CMK (cell line): ENCODE results near the gene CLIC1.
A peak's percentile ranks its signal among the peaks of the same experiment; 100 is the strongest.
"Not testable (repeated sequence)": the region's sequence is repeated elsewhere in the genome, so short reads cannot be mapped to it uniquely, and the experiment has no call there.

Experiments
- DNase-seq: peaks from one replicate; pipeline ENCODE4 v3.0.0-alpha.2; 2010; ENCODE audit warnings: low read depth

CLIC1 gene

DNA sequence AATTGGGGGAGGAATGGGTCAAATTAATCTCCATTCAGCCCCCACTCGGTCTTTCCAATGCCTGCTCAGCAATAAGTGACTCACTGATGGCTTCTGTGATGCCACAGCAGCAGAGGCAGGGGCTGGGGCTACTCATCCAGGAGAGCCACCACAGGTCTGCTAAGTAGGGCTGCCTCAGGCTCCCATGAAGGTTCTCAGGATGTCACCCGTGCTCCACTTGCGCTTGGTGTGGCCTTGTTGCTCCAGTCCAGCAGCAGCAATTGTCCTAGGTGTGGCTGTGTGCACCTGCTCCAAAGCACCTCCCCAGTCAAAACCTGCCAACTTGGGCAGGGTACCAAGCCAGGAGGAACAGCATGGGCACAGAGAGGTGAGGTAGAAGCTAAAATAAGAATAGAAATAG, 14.2 kb downstream of the CLIC1 start:
- no peak for DNase-seq

DNA sequence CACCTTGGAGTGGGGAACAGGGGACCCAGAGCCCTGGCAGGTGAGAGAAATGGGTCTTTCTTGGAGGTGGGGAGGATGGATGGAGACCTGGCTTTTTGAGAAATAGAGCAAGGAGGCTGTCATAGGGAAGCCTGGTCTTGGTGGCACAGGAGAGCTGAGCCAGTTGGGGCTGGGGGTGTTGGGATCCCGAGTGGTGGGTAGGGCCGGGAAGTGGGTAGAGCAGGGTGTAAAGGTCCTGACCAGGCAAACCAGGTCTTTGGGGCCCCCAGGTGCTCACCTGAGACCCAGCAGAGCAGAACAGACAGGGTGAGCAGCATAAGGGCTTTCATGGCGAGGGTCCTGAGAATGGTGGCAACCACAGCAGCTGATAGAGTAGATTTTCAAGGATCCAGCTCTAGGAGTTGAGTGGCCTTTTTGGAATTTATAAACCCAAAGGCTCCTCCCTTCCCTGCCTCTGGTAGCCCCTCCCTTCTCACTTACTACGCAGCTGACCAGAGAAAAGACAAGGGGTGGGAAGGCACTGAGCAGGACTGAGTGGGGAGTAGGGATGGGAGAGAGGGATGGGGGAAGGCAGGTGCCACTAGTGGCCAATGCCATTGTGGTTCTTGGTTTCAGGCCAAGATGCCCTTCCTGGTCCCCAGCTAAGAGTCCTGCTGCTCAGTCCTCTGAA, 14.8 kb downstream of the CLIC1 start, which contains the start of gene LY6G6C:
LY6G6C (minus strand) TSS at position 396 of the 670 bp plus-strand sequence; CDS start at position 329, 67 bp downstream.
- no peak for DNase-seq

- DNase-seq: no peak
Measured at GRCh38 chr6:31720196-31720770, 16.0 kb downstream of the CLIC1 start.

DNA sequence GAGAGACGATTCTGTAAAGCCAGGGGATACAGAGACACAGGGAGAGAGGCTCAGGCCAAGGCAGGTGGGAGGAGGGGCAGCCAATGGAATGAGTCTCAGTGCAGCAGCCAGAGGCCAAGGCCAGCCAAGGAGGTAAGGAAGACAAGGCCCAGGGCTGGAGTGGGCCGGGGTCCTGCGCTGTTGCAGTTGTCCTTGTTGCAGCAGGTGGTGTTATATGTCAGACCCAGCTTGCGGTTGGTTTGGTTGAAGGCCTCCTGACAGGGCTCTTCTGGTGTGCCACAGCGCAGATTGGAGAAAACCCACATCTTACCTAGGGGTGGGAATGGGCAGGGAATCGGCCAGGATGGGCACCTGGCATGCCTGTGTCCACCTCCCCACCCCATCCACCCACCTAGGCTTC, 17.3 kb downstream of the CLIC1 start:
- DNase-seq: no peak

DNA sequence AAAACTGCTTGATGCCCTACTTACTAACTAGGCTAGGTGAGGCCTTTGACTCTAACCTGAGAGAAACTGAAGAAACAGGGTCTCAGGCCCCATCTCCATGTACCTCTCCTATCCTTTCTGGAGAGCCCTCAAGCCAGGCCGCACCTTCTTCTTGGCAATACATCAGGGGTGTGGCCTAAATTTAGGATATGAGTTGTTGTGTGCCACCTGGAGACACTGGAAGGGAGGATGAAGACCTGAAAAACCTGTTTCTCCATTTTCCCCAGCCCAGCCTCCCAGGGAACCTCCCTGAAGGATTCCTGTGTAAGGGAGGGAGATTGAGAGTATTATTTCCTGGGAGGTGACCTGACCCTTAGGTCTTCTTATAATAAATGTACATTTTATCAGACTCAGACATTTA, 18.1 kb downstream of the CLIC1 start:
- no peak for DNase-seq

GRCh38 chr6:31717499-31718222, 18.7 kb downstream of the CLIC1 start:
- DNase-seq: no peak

DNA sequence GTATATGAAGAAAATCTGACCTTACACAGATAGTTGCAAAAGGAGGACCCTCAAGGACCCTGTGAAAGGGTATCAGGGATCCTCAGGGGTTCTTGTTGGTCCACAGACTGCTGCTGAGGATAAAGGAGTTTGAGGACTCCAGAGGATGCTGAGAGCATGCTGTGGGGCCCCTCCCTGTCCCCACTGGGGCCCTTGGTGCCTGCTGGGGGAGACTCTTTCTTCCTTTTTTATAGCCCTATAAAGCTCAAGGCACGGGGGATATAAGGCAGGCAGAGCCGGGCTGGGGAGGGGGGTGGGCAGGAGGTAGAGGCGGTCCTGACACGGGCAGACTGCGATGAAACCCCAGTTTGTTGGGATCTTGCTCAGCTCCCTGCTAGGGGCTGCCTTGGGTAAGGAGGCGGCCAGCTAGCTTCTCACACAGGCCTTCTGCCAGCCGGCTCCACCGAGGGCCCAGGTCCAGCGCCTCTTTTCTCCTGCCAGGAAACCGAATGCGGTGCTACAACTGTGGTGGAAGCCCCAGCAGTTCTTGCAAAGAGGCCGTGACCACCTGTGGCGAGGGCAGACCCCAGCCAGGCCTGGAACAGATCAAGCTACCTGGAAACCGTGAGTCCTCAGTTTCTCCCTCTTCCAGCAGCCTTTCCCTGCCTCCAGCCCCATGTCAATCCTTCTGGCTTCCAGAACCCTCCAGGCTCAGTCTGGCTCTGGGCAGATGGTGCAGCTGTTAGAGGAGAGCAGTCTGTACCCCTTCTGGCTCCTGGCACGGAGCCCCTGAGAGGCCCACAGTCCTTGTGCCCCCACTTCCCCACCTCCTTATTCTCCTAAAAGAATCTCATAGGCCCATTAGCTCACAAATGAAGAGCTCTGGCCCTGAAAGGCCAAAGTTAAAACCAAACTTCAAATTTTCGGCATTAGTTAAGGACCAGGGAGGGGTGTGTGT, 21.0 kb downstream of the CLIC1 start, which contains the start of gene LY6G6D:
LY6G6D (plus strand) TSS at position 327 of the 937 bp plus-strand sequence; CDS start at position 335, 8 bp downstream.
- no peak for DNase-seq

DNA sequence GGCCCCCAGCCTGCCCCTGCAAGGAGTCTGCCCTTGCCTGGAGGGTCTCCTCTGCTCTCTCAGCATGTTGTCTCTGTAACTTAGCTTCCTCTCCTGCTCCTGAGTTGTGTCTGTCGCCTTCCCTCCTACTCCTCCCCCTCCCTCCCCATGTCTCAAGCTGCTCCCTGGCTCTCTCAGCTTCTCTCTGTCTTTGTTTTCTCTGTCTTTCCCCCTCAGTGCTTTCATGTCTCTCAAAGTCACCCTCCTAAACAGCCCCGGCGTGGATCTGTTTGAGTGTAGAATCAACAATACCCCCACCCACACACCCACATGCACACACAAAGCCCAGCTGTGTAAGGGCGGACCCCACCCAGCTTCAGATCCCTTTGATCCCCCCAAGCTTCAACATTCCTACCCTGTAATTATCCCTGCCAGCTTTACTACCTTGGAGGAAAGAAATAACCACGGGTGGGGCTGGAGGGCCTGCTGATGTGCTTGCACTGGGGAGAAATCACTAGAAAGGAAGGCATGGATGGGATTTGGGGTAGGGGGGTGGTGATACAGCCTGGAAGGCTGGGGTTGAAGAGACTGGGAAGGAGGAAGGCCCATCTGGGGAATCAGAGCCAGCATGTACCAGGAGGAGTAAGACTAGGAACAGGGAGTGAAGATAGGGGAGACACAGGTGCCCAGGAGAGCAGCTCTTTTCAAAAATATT, 22.2 kb downstream of the CLIC1 start:
- no peak for DNase-seq

DNA sequence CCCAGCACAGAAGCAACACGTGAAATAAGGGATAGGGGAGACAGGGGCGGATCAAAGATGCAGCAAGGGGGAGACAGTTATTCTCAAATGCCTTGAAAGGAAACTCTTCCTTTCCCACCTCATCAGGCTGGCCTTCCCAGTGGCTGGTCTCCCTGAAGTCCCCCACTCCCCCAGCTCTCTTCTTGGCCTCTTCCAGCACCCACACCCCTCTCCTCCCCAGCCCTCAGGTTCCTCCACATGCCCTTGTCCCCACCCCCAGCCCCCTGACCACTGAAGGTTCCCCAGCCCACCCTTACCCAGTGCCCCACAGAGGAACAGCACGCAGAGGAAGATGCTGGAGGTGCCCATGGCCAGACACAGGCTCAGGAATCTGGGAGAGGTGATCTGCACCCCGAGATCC, 22.9 kb downstream of the CLIC1 start:
- no peak for DNase-seq

DNA sequence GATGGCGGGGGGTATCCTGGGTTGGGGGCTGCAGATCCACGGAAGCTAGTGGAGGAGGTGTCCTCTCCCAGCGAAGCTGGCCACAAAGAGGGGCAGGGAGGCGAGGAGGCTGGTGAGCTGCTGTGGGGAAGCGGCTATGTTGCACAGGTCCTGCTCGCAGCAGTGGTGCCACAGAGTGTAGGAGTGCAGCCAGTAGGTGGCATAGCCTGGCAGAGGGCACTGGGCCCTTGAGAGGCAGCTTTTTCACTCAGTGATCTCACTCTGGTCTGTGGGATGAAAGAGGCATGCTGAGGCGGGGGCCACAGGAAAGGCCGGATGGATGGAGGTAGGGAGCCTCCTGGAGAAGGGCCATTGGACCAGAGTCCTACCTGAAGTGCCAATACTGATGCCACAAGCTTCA, 24.0 kb downstream of the CLIC1 start:
- DNase-seq: no peak

DNA sequence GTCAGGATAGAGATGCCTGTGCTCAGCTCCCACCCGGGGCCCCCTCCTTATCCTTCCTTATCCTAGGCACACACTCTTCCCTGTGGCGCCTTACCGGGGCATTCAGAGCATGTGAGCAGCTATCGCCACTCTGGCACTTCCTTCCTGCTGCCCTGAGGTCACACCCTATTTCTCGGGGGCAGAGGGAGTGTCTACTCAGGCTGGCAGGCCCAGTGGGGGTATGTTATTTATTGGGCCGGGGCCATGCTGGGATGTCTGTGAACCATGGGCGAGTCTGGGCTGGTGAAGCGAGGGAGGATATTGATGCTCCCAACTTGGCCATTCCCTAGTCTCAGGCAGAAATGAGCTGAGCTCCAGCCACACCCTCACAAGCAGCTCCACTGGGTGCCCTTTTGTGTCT, 25.1 kb downstream of the CLIC1 start:
- DNase-seq: peak; percentile 97

GRCh38 chr6:31710523-31711219, 25.7 kb downstream of the CLIC1 start:
- peak; percentile 47 for DNase-seq

DNA sequence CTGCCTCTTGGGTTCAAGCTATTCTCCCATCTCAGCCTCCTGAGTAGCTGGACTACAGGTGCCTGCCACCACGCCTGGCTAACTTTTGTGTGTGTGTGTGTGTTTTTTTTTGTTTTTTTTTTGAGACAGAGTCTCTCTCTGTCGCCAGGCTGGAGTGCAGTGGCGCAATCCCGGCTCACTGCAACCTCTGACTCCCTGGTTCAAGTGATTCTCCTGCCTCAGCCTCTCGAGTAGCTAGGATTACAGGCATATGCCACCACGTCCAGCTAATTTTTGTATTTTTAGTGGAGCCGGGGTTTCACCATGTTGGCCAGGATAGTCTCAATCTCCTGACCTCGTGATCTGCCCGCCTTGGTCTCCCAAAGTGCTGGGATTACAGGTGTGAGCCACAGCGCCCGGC, 27.2 kb downstream of the CLIC1 start:
- not testable (repeated sequence) for DNase-seq

DNA sequence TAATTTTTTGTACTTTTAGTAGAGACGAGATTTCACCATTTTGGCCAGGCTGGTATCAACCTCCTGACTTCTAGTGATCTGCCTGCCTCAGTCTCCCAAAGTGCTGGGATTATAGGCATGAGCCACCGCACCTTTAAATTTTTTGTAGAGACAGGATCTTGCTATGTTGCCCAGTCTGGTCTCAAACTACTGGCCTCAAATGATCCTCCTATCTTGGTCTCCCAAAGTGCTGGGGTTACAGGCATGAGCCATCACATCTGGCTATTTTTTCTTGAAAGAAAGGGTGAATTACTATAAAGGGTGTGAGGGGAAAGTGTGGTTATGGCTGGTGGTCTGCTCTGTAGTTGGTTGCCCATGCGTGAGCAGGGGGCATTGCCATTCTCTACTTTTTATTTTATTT, 28.1 kb downstream of the CLIC1 start:
- no peak for DNase-seq

GRCh38 chr6:31707701-31708100, 28.6 kb downstream of the CLIC1 start:
- no peak for DNase-seq

DNA sequence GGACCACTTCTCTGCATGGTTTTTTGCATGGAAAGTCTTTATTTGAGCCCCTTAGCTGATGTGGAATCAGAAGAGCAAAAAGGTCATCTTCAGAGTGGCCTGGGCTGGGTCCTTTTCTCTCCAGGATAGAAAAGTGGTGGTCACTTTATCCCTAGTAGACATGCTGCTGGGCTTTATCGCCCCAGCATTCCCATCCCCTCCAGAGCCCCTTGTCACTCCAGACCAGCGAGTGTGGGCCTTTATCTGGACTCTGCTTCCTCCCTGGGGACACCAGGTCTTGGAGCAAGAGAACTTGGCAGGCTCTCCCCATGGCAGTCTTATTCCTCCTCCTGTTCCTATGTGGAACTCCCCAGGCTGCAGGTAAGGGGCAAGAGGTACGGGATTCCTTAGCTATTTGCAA, 29.7 kb downstream of the CLIC1 start, which contains the start of gene LY6G6F:
LY6G6F (plus strand) TSS at position 268 of the 400 bp plus-strand sequence; CDS start at position 309, 41 bp downstream.
- DNase-seq: no peak

DNA sequence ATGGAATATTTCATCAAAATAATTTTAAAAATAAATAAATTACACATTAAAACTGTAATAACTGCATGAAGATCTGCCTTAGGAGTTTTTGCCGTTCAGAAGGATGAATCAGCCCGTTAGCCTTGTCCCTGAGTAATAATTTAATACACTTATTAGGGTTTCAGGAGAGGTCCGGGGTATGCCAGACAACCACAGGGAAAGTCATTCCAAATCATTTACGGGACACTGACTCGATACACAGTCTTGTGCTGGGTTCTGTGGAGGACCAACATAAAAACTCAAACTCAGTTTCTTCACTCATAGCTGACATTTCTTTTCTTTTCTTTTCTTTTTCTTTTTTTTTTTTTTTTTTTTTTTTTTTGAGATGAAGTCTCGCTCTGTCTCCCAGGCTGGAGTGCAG, 30.4 kb downstream of the CLIC1 start:
- DNase-seq: no peak

GRCh38 chr6:31702819-31703716, 33.3 kb downstream of the CLIC1 start, which contains the start of gene ABHD16A:
Gene ABHD16A, minus strand, starts transcription at chr6:31703324. Its CDS starts 43 bp downstream, at chr6:31703281.
- DNase-seq: peak; percentile 98

DNA sequence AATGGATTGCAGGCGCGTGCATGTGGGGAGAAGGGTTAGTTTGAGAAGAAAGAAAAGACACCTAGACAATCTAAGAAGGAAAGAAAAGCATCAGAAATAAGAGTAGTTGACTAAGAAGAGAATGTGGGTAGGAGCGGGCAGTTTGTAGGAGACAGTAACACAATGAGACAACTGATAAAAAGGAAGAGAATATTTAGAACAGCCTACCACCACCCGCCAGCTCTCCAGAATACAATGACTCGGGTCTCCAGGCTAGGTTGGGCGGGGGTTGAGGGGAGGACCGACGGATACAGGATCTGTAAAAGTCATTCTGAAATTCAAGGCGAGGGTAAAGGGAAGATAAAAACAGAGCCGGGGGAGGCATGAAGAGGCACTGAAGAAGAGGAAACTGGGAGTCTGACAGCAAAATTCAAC, 33.9 kb downstream of the CLIC1 start:
- DNase-seq: no peak
